HepG2 (cell line): ENCODE data around the gene ZNF48. TPM values are rescaled to one million over a fixed set of nuclear protein-coding genes. Genes with fewer than 3 reads are reported as not detected.

Experiments
- ATAC-seq: fragments of 200-7000 bp; cut with Tn5 transposase; 3 replicates; pipeline ENCODE4 v1.9.1; 2020; ENCODE audit warnings: mild to moderate bottlenecking, moderate library complexity
- BruUV-seq: library from RNA; stranded (reverse); fragments of 400-500 nt; replicated peaks from 2 replicates; lab custom pipeline; 2021; lab: Mats Ljungman, UMichigan
- CTCF ChIA-PET: fragments of 300-600 bp; formaldehyde crosslinking; extraction: SDS; loops from one replicate; lab custom pipeline; 2021; ENCODE audit warnings: low total read pairs, inconsistent platforms, low intra/inter-chr PET ratio; lab: Yijun Ruan, JAX
- POLR2A ChIA-PET: fragments of 350-600 bp; sonication (Branson Sonifier 250); formaldehyde crosslinking; loops from one replicate; lab custom pipeline; 2020; ENCODE audit warnings: antibody characterized with exemption, inconsistent platforms; lab: Yijun Ruan, JAX
- DNase-seq: peaks from one replicate; pipeline ENCODE4 v3.0.0-alpha.2; 2015; ENCODE audit warnings: low spot score
- FAIRE-seq: peaks from 3 replicates; lab custom pipeline; 2011; peaks lifted over from hg19 to GRCh38; lab: Jason Lieb, UNC
- H2AFZ ChIP-seq: one replicate; pipeline ENCODE4 v1.6.1; 2011; ENCODE audit warnings: low read length, inconsistent platforms
- H3K27ac ChIP-seq: fragments of 300-600 bp; 3 replicates; pipeline ENCODE4 v1.8.0; 2011; ENCODE audit warnings: mixed run types, mild to moderate bottlenecking, mixed read lengths, low read length, inconsistent platforms; ENCODE audit not compliant: insufficient read depth; ENCODE audit errors: extremely low read length
- H3K27me3 ChIP-seq, 2 experiments: fragments of 200-600 bp in 1 of 2; 2 replicates in 1 of 2; 3 replicates in 1 of 2; pipeline versions ENCODE4 v1.6.0 to v1.8.0; 2011; ENCODE audit warnings: low read length in 2 of 2, mild to moderate bottlenecking in 2 of 2, moderate library complexity in 2 of 2, inconsistent platforms in 1 of 2; ENCODE audit not compliant: insufficient read depth in 2 of 2, control insufficient read depth in 1 of 2
- H3K36me3 ChIP-seq, 2 experiments: fragments of 200-600 bp in 1 of 2; replicated peaks in 1 of 2; 2 replicates in 1 of 2; 3 replicates in 1 of 2; pipeline versions ENCODE4 v1.5.1 to v1.8.0; 2011; ENCODE audit warnings: low read length in 2 of 2, inconsistent platforms in 1 of 2; ENCODE audit not compliant: insufficient read depth in 2 of 2, control insufficient read depth in 1 of 2
- H3K4me1 ChIP-seq: 2 replicates; pipeline ENCODE4 v1.5.1; 2012; ENCODE audit warnings: low read length, inconsistent platforms; ENCODE audit not compliant: insufficient read depth
- H3K4me2 ChIP-seq: 2 replicates; pipeline ENCODE4 v1.6.0; 2011; ENCODE audit warnings: low read depth, low read length, inconsistent platforms
- H3K4me3 ChIP-seq, 3 experiments: fragments of 200-600 bp in 1 of 3; sonication (generic), shearing (Covaris generic) in 1 of 3; replicated peaks in 1 of 3; 2 replicates each; pipeline ENCODE4 v1.5.1; 2011 to 2016; ENCODE audit warnings: low read length in 3 of 3, inconsistent platforms in 2 of 3, low read depth in 2 of 3, mild to moderate bottlenecking in 2 of 3, control low read depth in 1 of 3, mixed read lengths in 1 of 3; ENCODE audit not compliant: insufficient read depth in 1 of 3
- H3K79me2 ChIP-seq: one replicate; pipeline ENCODE4 v1.6.1; 2011; ENCODE audit warnings: low read length, inconsistent platforms; ENCODE audit not compliant: insufficient read depth
- H3K9ac ChIP-seq: 2 replicates; pipeline ENCODE4 v1.6.0; 2011; ENCODE audit warnings: mild to moderate bottlenecking, low read depth, low read length, inconsistent platforms; ENCODE audit not compliant: insufficient read depth
- H3K9me3 ChIP-seq: 2 replicates; pipeline ENCODE4 v1.5.1; 2012; ENCODE audit warnings: mild to moderate bottlenecking, low read length
- H4K20me1 ChIP-seq: 2 replicates; pipeline ENCODE4 v1.6.0; 2011; ENCODE audit warnings: inconsistent platforms, mild to moderate bottlenecking, low read length, moderate library complexity; ENCODE audit not compliant: insufficient read depth
- DNMT3B ChIP-seq: conservative IDR thresholded peaks from 2 replicates; pipeline ENCODE4 v1.6.1; 2016; ENCODE audit warnings: missing biosample characterization, control low read depth
- SP1 ChIP-seq, 2 experiments: fragments of 450-650 bp in 1 of 2; sonication (generic) in 1 of 2; formaldehyde crosslinking in 1 of 2; IDR thresholded peaks; 2 replicates each; pipeline versions ENCODE4 v1.4.0 to v1.6.1; 2016 to 2020; ENCODE audit warnings: missing genetic modification reagents in 1 of 2
- ZBTB7B ChIP-seq: sonication (generic); formaldehyde crosslinking; IDR thresholded peaks from 2 replicates; pipeline ENCODE4 v1.4.0; 2020; ENCODE audit warnings: missing genetic modification reagents
- ZBTB8A ChIP-seq: sonication (generic); formaldehyde crosslinking; IDR thresholded peaks from 2 replicates; pipeline ENCODE4 v1.4.0; 2020; ENCODE audit warnings: mild to moderate bottlenecking, low read depth, missing genetic modification reagents, borderline replicate concordance
- ZNF235 ChIP-seq: sonication (generic); formaldehyde crosslinking; IDR thresholded peaks from 2 replicates; pipeline ENCODE4 v1.8.1; 2023; ENCODE audit warnings: mild to moderate bottlenecking, missing genetic modification reagents, borderline replicate concordance
- ZNF749 ChIP-seq: sonication (generic); formaldehyde crosslinking; IDR thresholded peaks from 2 replicates; pipeline ENCODE4 v1.8.0; 2022; ENCODE audit warnings: mild to moderate bottlenecking, missing genetic modification reagents, moderate library complexity, borderline replicate concordance
- WGBS: methylation state at CpG from one replicate; pipeline ENCODE4 v1.1.6; 2017; ENCODE audit warnings: low lambda C conversion rate; 5-methylcytosine and 5-hydroxymethylcytosine counted together
- in situ Hi-C: cut with HindIII; loops from 2 replicates; pipeline ENCODE4 v1.10.0; 2017; ENCODE audit warnings: low pct_unique_long_range_greater_than_20kb; ENCODE audit not compliant: extremely low pct_ligation_motif_present
- intact Hi-C: fragments of 100-400 bp; cut with micrococcal nuclease; formaldehyde crosslinking; loops from one replicate; pipeline ENCODE4 v1.10.0; 2022; ENCODE audit not compliant: unreplicated experiment
- polyA plus RNA-seq, 8 experiments: library from polyadenylated mRNA; depleted of rRNA in 3 of 8; stranded (reverse) in 7 of 8; unstranded in 1 of 8; fragments of >200 nt; fragmentation: Illumina TruSeq in 4 of 8; extraction: Trizol in 4 of 8; gene quantifications; 2 replicates each; pipeline versions ENCODE4 v1.2.1 to v1.2.3, GENCODE V29; 2011 to 2016; ENCODE audit warnings: low read depth in 4 of 8, missing spikeins in 1 of 8, mixed read lengths in 1 of 8; ENCODE audit not compliant: insufficient read depth in 1 of 8
- total RNA-seq, 5 experiments: library from RNA; depleted of rRNA; stranded (reverse); fragments of >200 nt; fragmentation: Illumina TruSeq; extraction: Trizol; gene quantifications; 2 replicates each; pipeline ENCODE4 v1.2.3, GENCODE V29; 2016; ENCODE audit warnings: low read depth in 1 of 5
- TF ChIP-seq, protein P1 (sequence below): sonication (generic); formaldehyde crosslinking; IDR thresholded peaks from 2 replicates; pipeline ENCODE4 v1.5.1; 2020; ENCODE audit warnings: mild to moderate bottlenecking, missing genetic modification reagents, moderate library complexity
- TF ChIP-seq, protein P2 (sequence below): IDR thresholded peaks from 2 replicates; pipeline ENCODE4 v1.6.1; 2016; ENCODE audit warnings: mild to moderate bottlenecking
- TF ChIP-seq, protein P3 (sequence below): IDR thresholded peaks from 2 replicates; pipeline ENCODE4 v1.6.1; 2016

ZNF48 gene
- total and polyA plus RNA-seq, 2 of the 13 experiments (the other 11 are each of a cell fraction or from before 2014, with no cell fraction given), result 9.9 to 12.3 TPM

DNA sequence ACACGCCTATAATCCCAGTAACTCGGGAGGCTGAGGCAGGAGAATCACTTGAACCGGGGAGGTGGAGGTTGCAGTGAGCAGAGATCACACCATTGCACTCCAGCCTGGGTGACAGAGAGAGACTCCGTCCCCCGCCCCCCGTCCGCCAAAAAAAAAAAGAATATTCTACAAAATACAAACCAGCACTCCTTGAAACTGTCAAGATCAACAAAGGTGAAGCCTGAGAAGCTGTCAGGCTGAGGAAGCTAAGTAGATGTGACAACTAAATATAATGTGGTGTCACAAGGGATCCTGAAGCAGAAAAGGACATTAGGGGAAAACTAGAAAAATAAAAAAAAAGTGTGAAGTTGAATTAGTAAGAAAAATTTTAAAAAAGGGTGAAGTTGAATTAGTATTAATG lies 46.3 kb upstream of the ZNF48 start:
- CTCF ChIA-PET, result no interaction called here

More for the DNA sequence above, 46.3 kb upstream of the ZNF48 start:
- TF ChIP-seq, protein P1, sequence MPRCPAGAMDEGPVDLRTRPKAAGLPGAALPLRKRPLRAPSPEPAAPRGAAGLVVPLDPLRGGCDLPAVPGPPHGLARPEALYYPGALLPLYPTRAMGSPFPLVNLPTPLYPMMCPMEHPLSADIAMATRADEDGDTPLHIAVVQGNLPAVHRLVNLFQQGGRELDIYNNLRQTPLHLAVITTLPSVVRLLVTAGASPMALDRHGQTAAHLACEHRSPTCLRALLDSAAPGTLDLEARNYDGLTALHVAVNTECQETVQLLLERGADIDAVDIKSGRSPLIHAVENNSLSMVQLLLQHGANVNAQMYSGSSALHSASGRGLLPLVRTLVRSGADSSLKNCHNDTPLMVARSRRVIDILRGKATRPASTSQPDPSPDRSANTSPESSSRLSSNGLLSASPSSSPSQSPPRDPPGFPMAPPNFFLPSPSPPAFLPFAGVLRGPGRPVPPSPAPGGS (CRISPR knock-in tag), result no peak
- TF ChIP-seq ZNF235 (CRISPR knock-in tag), result no peak
- TF ChIP-seq ZBTB8A (CRISPR knock-in tag), result no peak
- no peak for TF ChIP-seq ZBTB7B (CRISPR knock-in tag)
- TF ChIP-seq, protein P2, sequence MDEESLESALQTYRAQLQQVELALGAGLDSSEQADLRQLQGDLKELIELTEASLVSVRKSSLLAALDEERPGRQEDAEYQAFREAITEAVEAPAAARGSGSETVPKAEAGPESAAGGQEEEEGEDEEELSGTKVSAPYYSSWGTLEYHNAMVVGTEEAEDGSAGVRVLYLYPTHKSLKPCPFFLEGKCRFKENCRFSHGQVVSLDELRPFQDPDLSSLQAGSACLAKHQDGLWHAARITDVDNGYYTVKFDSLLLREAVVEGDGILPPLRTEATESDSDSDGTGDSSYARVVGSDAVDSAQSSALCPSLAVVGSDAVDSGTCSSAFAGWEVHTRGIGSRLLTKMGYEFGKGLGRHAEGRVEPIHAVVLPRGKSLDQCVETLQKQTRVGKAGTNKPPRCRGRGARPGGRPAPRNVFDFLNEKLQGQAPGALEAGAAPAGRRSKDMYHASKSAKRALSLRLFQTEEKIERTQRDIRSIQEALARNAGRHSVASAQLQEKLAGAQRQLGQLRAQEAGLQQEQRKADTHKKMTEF (CRISPR knock-in tag), result no peak
- TF ChIP-seq, protein P3, sequence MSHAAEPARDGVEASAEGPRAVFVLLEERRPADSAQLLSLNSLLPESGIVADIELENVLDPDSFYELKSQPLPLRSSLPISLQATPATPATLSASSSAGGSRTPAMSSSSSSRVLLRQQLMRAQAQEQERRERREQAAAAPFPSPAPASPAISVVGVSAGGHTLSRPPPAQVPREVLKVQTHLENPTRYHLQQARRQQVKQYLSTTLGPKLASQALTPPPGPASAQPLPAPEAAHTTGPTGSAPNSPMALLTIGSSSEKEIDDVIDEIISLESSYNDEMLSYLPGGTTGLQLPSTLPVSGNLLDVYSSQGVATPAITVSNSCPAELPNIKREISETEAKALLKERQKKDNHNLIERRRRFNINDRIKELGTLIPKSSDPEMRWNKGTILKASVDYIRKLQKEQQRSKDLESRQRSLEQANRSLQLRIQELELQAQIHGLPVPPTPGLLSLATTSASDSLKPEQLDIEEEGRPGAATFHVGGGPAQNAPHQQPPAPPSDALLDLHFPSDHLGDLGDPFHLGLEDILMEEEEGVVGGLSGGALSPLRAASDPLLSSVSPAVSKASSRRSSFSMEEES (CRISPR knock-in tag), result no peak
- TF ChIP-seq ZNF749 (CRISPR knock-in tag), result no peak
- TF ChIP-seq DNMT3B, result no peak
- no peak for TF ChIP-seq SP1 (IDR thresholded peaks at IDR 0.05)
- no peak for TF ChIP-seq SP1 (CRISPR knock-in tag; IDR thresholded peaks at IDR 0.05)
- no peaks in the 10 kb centered on the region; a peak in 1 of 5 replicates for H3K27me3 ChIP-seq
- H3K36me3 ChIP-seq, result peaks cover 8 to 46% of the 10 kb centered on the region in 2 experiments
- no peak overlapping the region for H3K4me2 ChIP-seq
- H2AFZ ChIP-seq, result no peak overlapping the region
- in situ Hi-C loops (loop anchor here (25.0 kb wide), 1 partner anchor 762 kb away; no protein-coding TSS in a partner anchor), intact Hi-C loops (no loop called here)
- no peak overlapping the region for H3K4me3 ChIP-seq
- no TSS peak for BruUV-seq
- H3K9me3 ChIP-seq, result no peaks in the 10 kb centered on the region
- WGBS, result 97% methylated on average over 7 of the region's 7 CpGs
- H4K20me1 ChIP-seq, result no peaks in the 10 kb centered on the region
- FAIRE-seq (no peak), DNase-seq (no peak), ATAC-seq (no peak)
- H3K4me1 ChIP-seq, result peaks cover 27% of the 10 kb centered on the region
- peaks cover 4% of the 10 kb centered on the region for H3K79me2 ChIP-seq
- H3K9ac ChIP-seq, result no peak overlapping the region
- POLR2A ChIA-PET, result interaction anchor here (1.3 kb wide), 1 partner anchor 61 kb away, joined by 3 read pairs; no protein-coding TSS in a partner anchor
- no peak overlapping the region for H3K27ac ChIP-seq
